ENCODE data around the gene CACNA1C. TPM values are rescaled to one million over a fixed set of nuclear protein-coding genes. Genes with fewer than 3 reads are reported as not detected.
"Not testable (repeated sequence)": the region's sequence is repeated elsewhere in the genome, so short reads cannot be mapped to it uniquely, and the experiment has no call there.

CACNA1C gene
- total RNA-seq, 4 donors from 2014 or later: 0.38 to 2.4 (median 1.4) TPM

GRCh38 chr12:2098852-2099251 is 46.1 kb downstream of the CACNA1C start:
- WGBS, 2 donors: 85 to 89% methylated on average over 11 of the region's 11 CpGs
- H3K4me3 ChIP-seq (ENCODE audit: low read depth, poor library complexity, severe bottlenecking): no peak overlapping the region
- TF ChIP-seq CTCF (IDR thresholded peaks at IDR 0.05): no peak
- no peak for TF ChIP-seq POLR2A (IDR thresholded peaks at IDR 0.05)
- intact Hi-C loops (cut with DNase I; ENCODE audit: low total_unique reads): no loop called here
- DNase-seq (ENCODE audit: low spot score in 2 of 2): no peak

GRCh38 chr12:2099595-2099994 is 46.8 kb downstream of the CACNA1C start:
- intact Hi-C loops (cut with DNase I; ENCODE audit: low total_unique reads): no loop called here
- no peak overlapping the region for H3K4me3 ChIP-seq (ENCODE audit: low read depth, poor library complexity, severe bottlenecking)
- no peak for DNase-seq (ENCODE audit: low spot score in 2 of 2)
- 75 to 81% methylated on average over 4 of the region's 4 CpGs for WGBS, 2 donors
- no peak for TF ChIP-seq POLR2A (IDR thresholded peaks at IDR 0.05)
- TF ChIP-seq CTCF (IDR thresholded peaks at IDR 0.05): no peak

GRCh38 chr12:2101359-2101758 is 48.6 kb downstream of the CACNA1C start:
- H3K4me3 ChIP-seq (ENCODE audit: low read depth, poor library complexity, severe bottlenecking): no peak overlapping the region
- intact Hi-C loops (cut with DNase I; ENCODE audit: low total_unique reads): no loop called here
- DNase-seq (ENCODE audit: low spot score in 2 of 2): no peak
- 66 to 67% methylated on average over 7 to 14 of the region's 16 CpGs for WGBS, 2 donors
- TF ChIP-seq POLR2A (IDR thresholded peaks at IDR 0.05) (no peak), CTCF (IDR thresholded peaks at IDR 0.05) (no peak)

- TF ChIP-seq CTCF (IDR thresholded peaks at IDR 0.05) (no peak), POLR2A (IDR thresholded peaks at IDR 0.05) (no peak)
- WGBS, 2 donors: 51 to 71% methylated on average over 3 of the region's 3 CpGs
- intact Hi-C loops (cut with DNase I; ENCODE audit: low total_unique reads): no loop called here
- H3K4me3 ChIP-seq (ENCODE audit: low read depth, poor library complexity, severe bottlenecking): no peak overlapping the region
- DNase-seq (ENCODE audit: low spot score in 2 of 2): no peak
Observed at GRCh38 chr12:2101771-2102170, 49.0 kb downstream of the CACNA1C start.

GRCh38 chr12:2102736-2103135 is 49.9 kb downstream of the CACNA1C start:
- intact Hi-C loops (cut with DNase I; ENCODE audit: low total_unique reads); DNase-seq (ENCODE audit: low spot score in 2 of 2); H3K4me3 ChIP-seq (ENCODE audit: low read depth, poor library complexity, severe bottlenecking): not testable (repeated sequence)
- WGBS, 2 donors: 91 to 96% methylated on average over 5 of the region's 5 CpGs

- WGBS, 2 donors: 97 to 98% methylated on average over 9 to 11 of the region's 17 CpGs
- intact Hi-C loops (cut with DNase I; ENCODE audit: low total_unique reads); DNase-seq (ENCODE audit: low spot score in 2 of 2): not testable (repeated sequence)
Observed at GRCh38 chr12:2105387-2105786, 52.6 kb downstream of the CACNA1C start.

GRCh38 chr12:2108166-2108565 is 55.4 kb downstream of the CACNA1C start:
- no peak overlapping the region for H3K4me3 ChIP-seq (ENCODE audit: low read depth, poor library complexity, severe bottlenecking)
- no peak for DNase-seq (ENCODE audit: low spot score in 2 of 2)
- TF ChIP-seq CTCF (IDR thresholded peaks at IDR 0.05) (no peak), POLR2A (IDR thresholded peaks at IDR 0.05) (no peak)
- 94 to 95% methylated on average over 8 of the region's 8 CpGs for WGBS, 2 donors
- intact Hi-C loops (cut with DNase I; ENCODE audit: low total_unique reads): no loop called here

More at GRCh38 chr12:2105387-2105786, 52.6 kb downstream of the CACNA1C start:
- not testable (repeated sequence) for H3K4me3 ChIP-seq (ENCODE audit: low read depth, poor library complexity, severe bottlenecking)
